Ammon's horn (tissue), 1 donor: ENCODE results near the gene ABCC8.

ENCODE experiments used
- DNase-seq: peaks from one replicate; pipeline ENCODE4 v3.0.0-alpha.2; 2016; ENCODE audit warnings: low spot score

The ABCC8 gene

DNA sequence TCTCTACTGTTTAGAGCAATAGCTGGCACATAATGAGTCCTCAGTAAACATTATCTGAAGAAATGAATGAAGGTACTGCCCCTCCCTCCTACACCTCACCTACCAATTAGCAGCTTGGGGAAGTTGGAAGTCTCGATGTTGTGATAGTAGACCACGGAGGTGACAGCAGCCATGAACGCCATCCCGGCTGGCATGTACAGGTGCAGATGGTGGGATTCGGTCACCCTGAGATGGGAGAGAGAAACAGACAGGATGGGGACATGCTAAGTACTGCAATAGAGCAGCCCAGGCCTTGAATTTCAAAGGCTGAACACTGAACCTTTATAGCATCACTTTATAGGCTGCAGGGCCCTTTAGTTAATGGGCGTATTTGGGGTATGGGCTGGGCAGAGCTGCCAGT lies 6.6 kb downstream of the ABCC8 start:
- no peak for DNase-seq

DNA sequence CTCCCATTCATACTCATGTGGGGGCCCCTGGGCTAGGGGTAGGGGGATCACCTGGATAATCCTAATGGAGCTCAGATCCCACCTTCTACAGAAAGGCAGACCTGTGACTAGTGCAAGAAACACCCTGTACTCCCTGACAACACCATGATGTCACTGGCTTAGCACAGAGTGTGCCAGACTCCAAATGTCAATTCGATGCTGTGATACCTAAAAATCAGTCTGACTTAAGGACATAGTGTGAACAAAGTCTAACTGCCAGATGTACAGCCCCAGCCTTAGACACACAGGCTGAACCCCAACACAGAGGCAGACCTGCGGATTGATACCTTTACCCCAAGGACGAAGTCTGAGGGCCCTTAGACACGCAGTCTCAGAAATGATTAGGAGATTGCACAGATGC lies 8.5 kb downstream of the ABCC8 start:
- no peak for DNase-seq

DNA sequence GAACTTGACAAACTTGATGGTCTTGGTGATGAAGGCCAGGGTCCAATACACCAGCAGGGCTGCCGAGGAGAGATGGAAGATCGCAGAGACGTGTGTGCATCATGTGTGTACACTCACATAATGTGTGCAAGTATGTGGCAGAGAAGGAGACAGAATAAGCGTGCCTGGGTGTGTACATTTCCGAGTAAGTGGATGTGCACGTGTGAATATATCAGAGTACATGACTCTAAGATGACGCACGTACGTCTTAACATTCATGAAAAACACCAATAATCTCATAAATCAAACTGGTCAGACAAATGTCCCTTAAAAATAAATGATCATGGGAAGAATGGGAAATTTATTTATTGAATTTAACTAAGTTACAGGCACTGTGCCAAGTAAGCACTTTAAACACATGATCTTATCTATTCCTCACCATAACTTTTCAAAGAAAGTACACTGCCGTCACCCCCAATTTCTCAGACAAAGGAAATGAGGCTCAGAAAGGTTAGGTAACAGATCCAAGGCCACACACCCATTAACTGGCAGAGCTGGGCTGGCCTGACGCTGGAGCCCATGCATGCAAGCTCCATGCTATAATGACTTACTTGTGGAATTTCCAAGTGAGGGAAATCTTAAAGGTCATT lies 13.0 kb downstream of the ABCC8 start:
- DNase-seq: no peak

DNA sequence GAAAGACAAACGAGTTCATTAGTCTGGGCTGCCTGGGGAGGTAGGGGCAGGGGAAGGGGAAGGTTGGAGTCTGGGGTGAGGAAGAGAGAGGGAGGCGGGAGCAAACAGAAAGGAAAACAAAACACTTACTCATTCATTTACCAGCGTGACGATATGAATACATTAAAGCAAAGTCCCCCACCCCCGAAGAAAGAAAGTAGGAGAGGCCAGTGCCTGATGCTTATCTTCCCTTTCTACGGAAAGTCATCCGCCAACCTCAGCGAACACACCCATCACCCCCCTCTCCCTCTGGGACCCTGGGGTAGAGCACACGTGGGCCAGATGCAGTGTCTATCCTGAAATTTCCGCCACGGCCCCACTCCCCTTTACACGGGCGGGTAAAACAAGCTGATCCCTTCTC lies 13.7 kb downstream of the ABCC8 start:
- DNase-seq: no peak

DNA sequence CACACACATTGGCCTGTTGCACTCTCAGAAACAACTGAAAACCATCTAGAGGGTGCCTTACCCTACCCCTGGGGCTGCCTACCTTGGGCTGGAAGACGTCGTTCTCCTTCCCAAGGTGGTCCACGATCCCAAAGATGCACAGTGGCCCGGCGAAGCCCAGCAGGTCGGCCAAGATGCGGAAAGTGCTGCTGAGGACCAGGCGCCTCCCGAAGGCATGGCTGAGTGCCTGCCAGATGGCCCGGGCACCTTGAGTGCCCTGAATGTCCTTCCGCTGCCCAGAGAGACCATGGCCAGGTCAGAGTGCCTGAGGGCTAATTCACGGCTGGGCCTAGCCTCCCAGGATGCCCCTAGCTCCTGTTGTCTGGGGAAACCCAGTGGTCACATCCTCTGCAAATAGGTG lies 16.2 kb downstream of the ABCC8 start:
- no peak for DNase-seq

DNA sequence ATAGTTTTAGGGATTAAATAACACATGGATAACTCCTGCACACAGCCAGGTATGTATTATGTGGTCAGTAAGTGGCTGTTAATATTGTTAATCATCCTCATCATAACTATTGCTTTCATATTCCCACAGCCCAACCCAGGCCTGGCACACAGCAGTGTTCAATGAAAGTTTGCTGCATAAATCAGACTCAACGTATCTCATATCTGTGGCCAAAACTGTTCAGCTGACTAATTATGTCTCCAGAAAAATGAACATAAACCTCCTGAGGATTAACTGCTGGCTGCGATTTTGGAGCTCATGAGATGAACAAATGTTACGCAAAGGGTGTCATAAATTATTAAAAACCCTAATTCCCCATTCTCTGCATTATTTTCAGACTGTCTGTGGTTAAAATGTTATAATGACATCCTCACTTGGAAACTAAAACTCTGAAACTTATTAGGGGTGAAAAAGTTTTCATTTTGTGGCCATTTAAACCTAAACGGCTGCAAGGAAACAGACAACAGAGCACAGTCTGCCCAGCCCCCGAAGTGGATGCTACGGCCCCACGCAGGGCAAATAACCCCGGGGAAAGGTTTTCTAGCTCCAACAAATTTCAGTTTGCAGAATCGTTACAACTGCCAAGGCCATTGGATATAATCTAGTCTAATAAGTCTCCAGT lies 17.3 kb downstream of the ABCC8 start:
- no peak for DNase-seq

DNA sequence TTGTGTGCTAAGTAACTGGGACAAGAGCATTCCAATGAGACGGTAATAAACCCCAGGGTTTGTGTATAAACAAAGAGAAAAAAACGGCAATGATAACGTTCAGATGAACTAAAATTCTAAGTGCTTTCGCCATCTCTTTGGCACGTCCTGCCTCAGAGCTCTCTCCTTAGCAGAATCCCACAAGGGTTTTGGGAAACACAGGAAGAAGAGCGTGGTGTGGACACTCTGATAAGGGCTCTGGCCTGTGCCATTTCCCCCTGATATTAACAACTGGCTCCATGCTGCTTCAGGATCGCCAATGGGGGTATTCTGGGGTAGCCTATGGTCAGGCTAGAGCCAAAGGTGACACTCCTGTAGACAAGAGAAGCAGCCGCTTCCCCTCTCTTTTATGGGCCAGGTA lies 18.4 kb downstream of the ABCC8 start:
- no peak for DNase-seq

DNA sequence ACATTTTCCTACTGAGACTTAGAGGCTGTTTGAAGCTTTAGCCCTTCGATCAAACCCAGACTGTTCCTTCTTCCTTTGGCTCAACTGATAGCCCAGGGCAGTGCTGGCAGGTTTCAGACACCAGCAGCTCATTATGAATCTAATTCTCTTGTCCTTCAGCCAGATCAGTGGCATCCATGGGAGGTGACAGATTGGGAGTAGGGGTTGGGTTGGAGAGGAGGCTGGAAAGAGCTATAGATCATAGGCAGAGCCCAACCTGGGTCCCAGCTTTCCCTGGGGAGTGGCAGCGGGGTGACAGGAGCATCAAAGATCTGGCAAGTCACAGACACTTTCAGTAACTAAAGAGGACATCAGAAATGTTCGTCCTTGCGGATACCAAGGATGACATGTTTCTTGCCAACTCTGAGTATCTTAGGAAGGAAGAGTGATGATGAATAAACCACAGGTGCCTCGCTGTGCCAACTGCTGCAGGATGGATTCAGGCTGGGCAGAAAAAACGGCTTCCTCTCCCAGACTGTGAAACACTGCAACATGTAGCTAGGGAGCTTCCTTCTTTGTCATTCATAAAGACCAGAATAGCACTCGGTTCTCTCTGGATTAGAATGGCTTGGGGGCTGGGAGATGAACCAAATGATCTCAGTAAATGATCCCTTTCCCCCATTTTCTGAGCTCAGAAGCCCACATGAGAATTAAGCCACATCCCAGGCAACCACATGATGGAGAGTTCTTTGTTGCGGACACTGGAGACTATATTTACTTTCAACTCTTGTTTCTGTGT lies 19.1 kb downstream of the ABCC8 start:
- peak; percentile 27 for DNase-seq

DNA sequence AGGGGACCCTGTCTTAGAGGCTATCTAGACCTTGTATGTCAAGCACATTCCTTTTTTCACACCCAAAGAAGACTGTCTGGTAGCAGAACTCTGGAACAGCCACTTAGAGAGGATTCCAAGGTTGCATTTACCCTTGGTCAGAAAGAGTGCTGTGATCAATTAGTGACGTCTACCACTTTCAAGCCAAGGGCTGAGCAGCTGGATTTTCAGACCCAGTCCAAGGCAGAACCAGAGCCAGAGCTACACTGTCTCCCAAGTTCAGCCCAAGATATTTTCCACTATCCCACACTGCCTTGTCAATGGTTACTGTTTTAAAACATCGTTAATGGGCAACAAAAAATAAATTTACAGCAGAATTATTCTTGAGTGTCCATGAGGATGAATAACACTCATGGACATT lies 24.0 kb downstream of the ABCC8 start:
- no peak for DNase-seq

DNA sequence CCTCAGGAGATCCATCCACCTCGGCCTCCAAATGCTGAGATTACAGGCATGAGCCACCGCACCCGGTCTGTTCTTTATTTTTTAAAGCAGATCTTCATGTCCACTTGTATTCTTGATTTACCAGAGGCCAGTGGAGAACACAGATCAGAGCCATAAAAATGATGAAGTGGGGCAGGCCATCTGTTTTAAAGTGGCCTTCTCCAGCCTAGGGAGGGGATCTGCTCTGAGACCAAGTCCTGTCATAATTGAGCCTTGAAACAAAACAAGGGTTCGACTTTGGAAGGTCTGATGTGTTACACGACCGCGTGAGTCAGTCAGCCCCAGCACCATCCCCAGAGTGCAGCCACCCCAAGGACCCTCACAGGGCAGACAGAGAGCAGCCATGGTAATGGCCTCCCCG lies 27.5 kb downstream of the ABCC8 start:
- no peak for DNase-seq

DNA sequence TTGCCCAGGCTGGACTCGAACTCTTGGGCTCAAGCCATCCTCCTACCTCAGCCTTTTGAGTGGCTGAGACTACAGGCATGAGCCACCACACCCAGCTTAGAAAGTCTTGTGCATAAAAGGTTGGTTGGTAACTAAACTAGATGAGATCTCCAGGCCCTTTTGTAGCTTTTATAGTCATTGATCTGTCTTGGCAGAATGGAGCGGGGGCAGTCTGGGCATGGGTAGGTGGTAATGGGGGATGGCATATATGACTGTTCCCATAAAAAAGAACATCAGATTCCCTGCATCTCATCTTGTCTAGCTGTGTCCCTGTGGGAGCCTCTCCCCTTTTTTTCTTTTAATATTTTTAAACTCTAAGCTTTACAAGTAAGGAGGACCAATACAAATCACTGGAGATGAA lies 30.2 kb downstream of the ABCC8 start:
- DNase-seq: no peak

DNA sequence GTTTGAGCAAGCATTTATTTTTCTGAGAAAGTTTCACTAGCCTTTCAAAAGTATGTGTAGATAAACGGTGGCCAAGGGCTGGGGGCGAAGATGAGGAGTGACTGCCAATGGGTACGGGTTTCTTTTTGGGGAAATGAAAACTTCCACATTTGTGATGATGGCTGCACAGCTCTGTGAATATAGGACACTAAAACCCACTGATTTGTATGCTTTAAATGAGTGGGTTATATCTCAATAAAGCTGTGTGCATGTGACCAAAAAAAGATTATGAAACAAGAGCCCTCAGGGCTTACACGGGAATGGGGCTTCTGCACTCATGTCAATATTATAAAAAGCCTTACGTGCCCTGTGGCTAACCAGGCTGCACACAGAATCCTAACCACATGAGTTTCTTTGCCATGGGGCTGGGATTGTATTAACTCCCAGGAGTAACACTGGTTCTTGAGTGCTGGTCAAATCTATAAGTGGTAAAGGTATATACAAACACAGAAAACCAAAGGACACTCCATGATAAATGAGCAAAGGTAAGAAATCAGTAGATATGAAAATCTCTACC lies 31.3 kb downstream of the ABCC8 start:
- no peak for DNase-seq

DNA sequence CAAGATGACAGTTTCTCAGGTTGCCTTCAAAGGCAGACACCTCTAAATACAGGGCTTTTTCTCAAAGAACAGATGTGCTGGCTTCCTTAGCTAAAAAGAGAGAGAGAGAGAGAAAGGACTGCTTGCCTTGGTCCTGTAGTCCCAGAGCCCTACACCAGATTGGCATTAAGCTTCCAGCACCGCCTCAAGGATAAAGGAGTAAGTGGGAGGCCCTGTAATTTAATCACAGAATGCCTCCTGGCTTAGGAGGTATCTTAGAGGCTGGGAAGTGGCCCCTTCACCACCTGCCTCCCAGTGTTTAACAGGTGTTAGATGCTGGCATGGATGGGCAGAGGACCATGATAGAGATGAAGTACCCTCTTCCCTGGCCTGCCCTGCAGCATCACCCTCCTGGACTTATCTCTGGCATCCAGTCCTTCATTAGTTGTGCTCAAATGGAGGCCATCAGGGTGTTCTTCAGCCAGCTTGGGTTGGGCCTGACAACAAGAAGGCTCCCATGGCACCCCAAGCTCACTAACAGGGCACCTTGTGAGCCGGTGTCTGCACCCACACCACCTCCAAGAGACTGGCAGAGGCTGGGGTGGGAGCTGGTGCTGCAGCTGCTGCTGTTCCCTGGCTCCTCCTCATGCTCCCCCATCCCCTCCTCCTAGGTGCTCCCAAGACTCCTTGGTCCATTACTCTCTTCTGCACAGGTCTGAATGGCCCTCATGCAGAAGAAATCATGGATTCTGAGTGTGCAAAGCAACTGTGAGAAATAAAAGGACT lies 32.5 kb downstream of the ABCC8 start:
- DNase-seq: no peak

DNA sequence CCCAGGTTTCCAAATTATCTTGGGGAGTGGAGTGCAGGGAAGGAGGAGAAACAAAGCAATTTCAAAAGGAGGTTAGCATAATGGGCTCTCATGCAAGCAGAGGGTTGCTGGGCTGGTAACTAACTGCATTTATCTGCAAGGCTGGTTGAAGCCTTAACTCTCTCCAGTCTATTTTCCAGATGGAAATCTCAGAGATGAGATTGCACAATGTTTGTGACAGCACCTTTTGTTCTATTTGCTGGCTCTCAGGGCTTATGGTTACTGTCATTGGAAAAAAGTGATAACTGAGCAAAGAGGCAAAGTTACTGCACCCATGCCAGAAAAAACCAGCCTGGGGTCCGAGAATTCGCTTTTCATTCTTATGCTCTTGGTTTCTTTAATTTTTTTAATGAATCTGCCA lies 33.2 kb downstream of the ABCC8 start:
- DNase-seq: no peak

DNA sequence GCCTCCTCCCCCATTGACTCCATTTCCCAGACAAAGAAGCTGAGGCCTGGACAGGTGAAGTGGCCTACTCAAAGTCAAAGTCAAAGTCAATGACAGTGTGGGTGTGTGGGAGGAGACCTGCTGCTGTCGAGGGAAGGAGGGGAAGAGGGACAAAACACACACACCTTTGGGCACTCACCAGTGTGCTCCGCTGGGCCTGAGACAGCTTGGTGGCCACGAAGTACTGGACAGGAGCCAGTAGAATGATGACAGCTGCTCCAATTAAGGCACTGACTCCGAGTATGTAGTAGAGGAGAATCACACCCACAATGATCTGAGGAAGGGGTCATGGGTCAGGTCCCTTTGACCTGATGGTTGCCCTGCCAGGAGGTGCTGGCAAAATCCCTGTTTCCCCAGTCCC lies 33.6 kb downstream of the ABCC8 start:
- DNase-seq: no peak

DNA sequence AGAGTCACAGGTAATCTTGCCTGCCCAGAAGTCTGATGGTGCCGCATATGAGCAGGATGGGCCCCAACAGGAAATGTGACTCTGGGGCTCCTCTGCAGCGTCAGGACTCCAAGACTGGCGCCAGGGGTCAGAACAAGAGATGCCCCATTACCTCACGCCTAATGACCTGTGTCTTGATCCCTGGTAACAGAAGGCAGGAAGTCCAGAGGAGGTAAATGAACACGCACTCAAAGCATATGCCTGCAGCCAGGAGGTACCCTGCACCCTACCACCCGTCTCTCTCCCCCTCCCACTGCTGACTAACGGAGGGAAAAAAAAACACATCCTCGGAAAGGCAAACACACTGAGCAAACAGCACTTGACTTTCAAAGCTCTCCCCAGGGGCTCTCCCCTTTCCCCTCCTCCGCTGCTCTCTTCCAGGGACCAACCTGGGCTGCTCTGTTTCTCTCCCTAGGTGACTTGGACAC lies 37.3 kb downstream of the ABCC8 start:
- no peak for DNase-seq

DNA sequence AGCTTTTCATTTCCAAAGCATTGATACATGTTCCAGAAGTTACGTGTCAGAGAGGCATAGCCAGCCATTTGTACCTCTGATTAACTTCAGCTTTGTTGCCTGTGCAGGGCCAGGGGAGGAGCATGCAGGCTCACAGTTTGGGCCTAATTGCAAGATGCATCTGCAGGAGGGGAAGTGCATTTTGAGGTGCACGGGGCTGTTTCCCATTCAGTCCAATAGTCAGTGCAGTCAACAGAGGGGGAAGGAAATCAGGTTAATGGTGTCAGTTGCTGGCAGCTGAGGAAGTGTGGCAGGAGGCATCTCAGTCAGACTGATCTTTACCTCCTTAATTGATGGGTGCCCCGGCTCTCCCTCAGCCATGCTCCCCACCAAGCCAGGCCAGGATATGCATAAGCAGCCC lies 39.3 kb downstream of the ABCC8 start:
- DNase-seq: no peak

DNA sequence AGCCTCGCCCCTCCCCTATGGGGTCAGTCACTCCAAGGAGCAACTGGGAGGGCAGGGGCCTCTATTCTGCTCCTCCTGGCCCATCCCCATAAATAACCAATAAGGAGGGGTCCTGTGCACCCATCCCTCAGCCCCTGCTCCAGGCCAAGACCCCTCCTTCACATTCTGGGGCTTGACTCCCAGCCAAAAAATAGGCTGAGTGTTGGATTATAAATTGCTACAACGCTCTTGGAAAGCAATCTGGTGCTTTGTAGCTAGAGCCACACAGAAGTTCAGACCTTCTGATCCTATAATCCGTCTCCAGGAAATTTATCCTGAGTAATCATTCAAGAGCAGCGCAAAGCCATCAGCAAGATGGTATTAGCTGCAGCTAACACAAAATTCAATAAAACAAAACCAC lies 42.5 kb downstream of the ABCC8 start:
- no peak for DNase-seq

DNA sequence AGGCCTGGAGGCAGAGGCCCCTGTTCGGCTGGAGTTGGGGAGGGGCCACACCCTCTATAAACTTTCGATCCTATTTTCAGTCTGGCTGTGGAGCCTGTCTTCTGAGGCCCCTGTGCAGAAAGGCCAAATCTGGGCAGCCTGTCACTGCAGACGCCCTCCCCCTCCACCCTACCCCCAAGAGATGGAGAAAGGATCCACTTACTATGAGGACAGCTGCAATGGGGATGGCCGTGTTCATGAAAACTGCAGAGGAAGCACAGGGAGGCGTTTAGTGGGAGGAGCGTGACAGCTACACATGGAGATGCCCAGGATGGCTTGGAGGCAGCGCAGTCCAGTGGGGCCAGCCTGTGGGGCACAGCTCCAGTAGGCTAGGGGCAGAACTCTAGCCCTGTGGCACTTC lies 44.6 kb downstream of the ABCC8 start:
- no peak for DNase-seq

DNA sequence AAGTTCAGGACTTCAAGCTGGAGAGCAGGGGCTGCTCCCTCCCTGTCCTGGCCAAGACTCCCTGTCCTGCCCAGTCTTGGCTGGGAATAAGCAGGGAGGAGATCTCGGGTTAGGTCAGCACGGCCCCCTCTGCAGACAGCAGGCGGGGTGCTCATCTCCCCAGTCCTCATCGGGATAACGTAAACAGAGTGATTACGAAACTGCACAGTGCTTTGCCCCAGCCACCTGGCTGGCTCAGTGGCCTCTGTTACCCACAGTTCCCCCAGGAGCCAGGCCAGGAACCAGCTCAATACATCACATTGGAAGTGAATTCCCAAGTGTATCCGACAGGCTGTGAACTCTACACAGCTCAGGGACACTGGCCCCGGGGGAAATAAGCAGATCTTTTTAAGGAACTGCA lies 45.5 kb downstream of the ABCC8 start:
- DNase-seq: no peak

DNA sequence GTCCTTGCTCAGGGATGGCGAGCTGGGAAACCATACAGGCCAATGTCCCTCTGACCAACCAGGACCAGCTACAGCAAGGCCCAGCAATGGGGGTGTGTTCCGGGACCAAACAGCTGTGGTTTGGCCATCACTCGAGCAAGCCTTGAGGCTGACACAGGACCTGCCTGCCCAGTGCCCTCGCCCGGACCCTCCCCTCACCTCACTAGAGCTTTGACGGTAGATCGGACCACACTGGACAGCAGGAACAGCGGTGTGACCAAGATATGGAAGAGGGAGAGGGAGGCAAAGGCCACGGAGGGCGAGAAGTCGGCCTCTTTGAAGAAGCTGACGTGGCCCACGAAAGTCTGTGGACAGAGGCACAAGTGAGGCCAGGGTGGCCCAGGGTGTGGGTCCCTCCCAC lies 46.0 kb downstream of the ABCC8 start:
- DNase-seq: no peak

DNA sequence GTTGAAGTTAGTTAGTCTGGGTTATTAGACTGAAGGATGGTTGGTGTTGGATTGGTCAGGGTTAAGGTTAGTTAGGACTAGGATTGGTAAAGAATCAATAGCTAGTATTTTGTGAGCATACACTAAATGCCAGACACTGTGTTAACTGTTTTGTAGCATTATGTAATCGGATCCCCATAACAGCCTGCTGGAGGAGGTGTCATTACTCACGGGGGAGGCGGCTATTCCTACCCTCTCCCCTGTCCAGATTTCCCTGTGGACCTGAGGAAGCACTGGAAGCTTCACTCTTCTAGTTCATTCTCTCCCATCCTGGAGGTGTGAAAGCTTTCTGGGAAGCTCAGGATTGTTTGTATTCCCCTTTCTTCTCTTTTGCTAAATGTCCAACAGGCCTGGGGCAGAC lies 47.7 kb downstream of the ABCC8 start:
- no peak for DNase-seq
